IMR-90 (cell line): ENCODE results near the gene RNF112. TPM values are rescaled to one million over a fixed set of nuclear protein-coding genes. Genes with fewer than 3 reads are reported as not detected.

ENCODE experiments used
- ATAC-seq: fragments of 200-7000 bp; cut with Tn5 transposase; 2 replicates; pipeline ENCODE4 v1.9.1; 2020; ENCODE audit warnings: low read depth, mild to moderate bottlenecking, moderate library complexity
- BruUV-seq: library from RNA; stranded (reverse); fragments of 400-500 nt; replicated peaks from 2 replicates; lab custom pipeline; 2021; lab: Mats Ljungman, UMichigan
- CTCF ChIA-PET: fragments of 300-600 bp; formaldehyde crosslinking; extraction: SDS; loops from one replicate; lab custom pipeline; 2021; ENCODE audit warnings: antibody characterized with exemption; lab: Yijun Ruan, JAX
- POLR2A ChIA-PET: fragments of 300-600 bp; sonication (Branson Sonifier 250); formaldehyde crosslinking; loops from one replicate; lab custom pipeline; 2022; ENCODE audit warnings: antibody characterized with exemption; ENCODE audit not compliant: unreplicated experiment; lab: Charles Lee
- DNase-seq: peaks from one replicate; pipeline ENCODE4 v3.0.0; 2013
- H2AFZ ChIP-seq: replicated peaks from 2 replicates; pipeline ENCODE3; 2013; ENCODE audit warnings: low read length, mild to moderate bottlenecking; ENCODE audit not compliant: poor library complexity
- H2AK5ac ChIP-seq: 2 replicates; pipeline ENCODE4 v1.6.1; 2013; ENCODE audit warnings: low read depth, low read length, inconsistent platforms
- H2AK9ac ChIP-seq: replicated peaks from 2 replicates; pipeline ENCODE3; 2013; ENCODE audit warnings: mild to moderate bottlenecking, low read depth, low read length, moderate library complexity; ENCODE audit not compliant: poor library complexity
- H2BK120ac ChIP-seq: 2 replicates; pipeline ENCODE4 v1.6.1; 2013; ENCODE audit warnings: low read depth, low read length, inconsistent platforms
- H2BK15ac ChIP-seq: 3 replicates; pipeline ENCODE4 v1.6.1; 2013; ENCODE audit warnings: low read depth, low read length, inconsistent platforms
- H2BK20ac ChIP-seq: 2 replicates; pipeline ENCODE4 v1.6.1; 2013; ENCODE audit warnings: low read depth, mild to moderate bottlenecking, inconsistent platforms, low read length, moderate library complexity
- H2BK5ac ChIP-seq: 2 replicates; pipeline ENCODE4 v1.6.1; 2013; ENCODE audit warnings: mild to moderate bottlenecking, low read depth, low read length, inconsistent platforms; ENCODE audit not compliant: poor library complexity, severe bottlenecking
- H3K14ac ChIP-seq: replicated peaks from 2 replicates; pipeline ENCODE4 v1.6.1; 2013; ENCODE audit warnings: low read depth, low read length, inconsistent platforms
- H3K18ac ChIP-seq: 2 replicates; pipeline ENCODE4 v1.6.1; 2013; ENCODE audit warnings: low read depth, low read length, control low read depth
- H3K23ac ChIP-seq: 2 replicates; pipeline ENCODE4 v1.6.1; 2013; ENCODE audit warnings: low read depth, low read length, inconsistent platforms
- H3K27ac ChIP-seq: 2 replicates; pipeline ENCODE4 v1.5.1; 2013; ENCODE audit warnings: mild to moderate bottlenecking, control low read depth, low read length; ENCODE audit not compliant: insufficient read depth
- H3K27me3 ChIP-seq: 2 replicates; pipeline ENCODE4 v1.6.1; 2013; ENCODE audit warnings: low read length; ENCODE audit not compliant: control insufficient read depth, insufficient read depth
- H3K36me3 ChIP-seq: 2 replicates; pipeline ENCODE4 v1.6.1; 2013; ENCODE audit warnings: low read length, mixed read lengths; ENCODE audit not compliant: control insufficient read depth, insufficient read depth
- H3K4ac ChIP-seq: 2 replicates; pipeline ENCODE4 v1.6.1; 2013; ENCODE audit warnings: low read depth, low read length, inconsistent platforms
- H3K4me1 ChIP-seq: 2 replicates; pipeline ENCODE4 v1.6.1; 2013; ENCODE audit warnings: low read length, mixed read lengths; ENCODE audit not compliant: control insufficient read depth, insufficient read depth
- H3K4me2 ChIP-seq: 2 replicates; pipeline ENCODE4 v1.6.1; 2013; ENCODE audit warnings: low read depth, mild to moderate bottlenecking, control low read depth, low read length, moderate library complexity
- H3K4me3 ChIP-seq: 2 replicates; pipeline ENCODE4 v1.5.1; 2013; ENCODE audit warnings: low read depth, mild to moderate bottlenecking, control low read depth, low read length, moderate library complexity; ENCODE audit not compliant: insufficient read depth
- H3K56ac ChIP-seq: 2 replicates; pipeline ENCODE4 v1.6.1; 2013; ENCODE audit warnings: low read length, inconsistent platforms; ENCODE audit not compliant: insufficient read depth; ENCODE audit errors: extremely low read depth
- H3K79me1 ChIP-seq, 2 experiments: 2 replicates each; pipeline ENCODE4 v1.6.1; 2013; ENCODE audit warnings: low read length in 2 of 2, inconsistent platforms in 1 of 2, low read depth in 1 of 2
- H3K9ac ChIP-seq: 2 replicates; pipeline ENCODE4 v1.6.1; 2013; ENCODE audit warnings: low read depth, low read length, control low read depth
- H3K9me1 ChIP-seq: 2 replicates; pipeline ENCODE4 v1.6.1; 2013; ENCODE audit warnings: low read length, inconsistent platforms; ENCODE audit not compliant: insufficient read depth
- H3K9me3 ChIP-seq: 2 replicates; pipeline ENCODE4 v1.6.1; 2013; ENCODE audit warnings: low read length; ENCODE audit not compliant: control insufficient read depth, insufficient read depth
- H4K20me1 ChIP-seq: 2 replicates; pipeline ENCODE4 v1.6.1; 2013; ENCODE audit warnings: low read length, inconsistent platforms; ENCODE audit not compliant: insufficient read depth
- H4K5ac ChIP-seq: 2 replicates; pipeline ENCODE4 v1.6.1; 2013; ENCODE audit warnings: mild to moderate bottlenecking, low read depth, low read length, control low read depth
- H4K8ac ChIP-seq, 2 experiments: 2 replicates each; pipeline ENCODE4 v1.6.1; 2013; ENCODE audit warnings: low read depth in 2 of 2, low read length in 2 of 2, control low read depth in 1 of 2, inconsistent platforms in 1 of 2
- H4K91ac ChIP-seq: 2 replicates; pipeline ENCODE4 v1.6.1; 2013; ENCODE audit warnings: low read depth, low read length, inconsistent platforms; ENCODE audit not compliant: insufficient read depth
- BHLHE40 ChIP-seq: fragments of 150-350 bp; IDR thresholded peaks from 2 replicates; pipeline ENCODE4 v1.6.1; 2016; ENCODE audit warnings: mild to moderate bottlenecking, low read depth, low read length
- CEBPB ChIP-seq: IDR thresholded peaks from 2 replicates; pipeline ENCODE4 v1.6.1; 2012; ENCODE audit warnings: low read depth, low read length, improper control_type of control experiment
- CHD1 ChIP-seq: IDR thresholded peaks from 2 replicates; pipeline ENCODE4 v1.6.1; 2012; ENCODE audit warnings: low read depth, low read length, improper control_type of control experiment
- FOS ChIP-seq: fragments of 150-350 bp; IDR thresholded peaks from 2 replicates; pipeline ENCODE4 v1.6.1; 2016; ENCODE audit warnings: low read depth, low read length
- MAFK ChIP-seq: IDR thresholded peaks from 2 replicates; pipeline ENCODE4 v1.6.1; 2012; ENCODE audit warnings: low read depth, low read length, improper control_type of control experiment
- MAZ ChIP-seq: IDR thresholded peaks from 2 replicates; pipeline ENCODE4 v1.6.1; 2012; ENCODE audit warnings: low read depth, mild to moderate bottlenecking, low read length, improper control_type of control experiment, moderate library complexity, borderline replicate concordance
- MXI1 ChIP-seq: IDR thresholded peaks from 2 replicates; pipeline ENCODE4 v1.6.1; 2012; ENCODE audit warnings: low read depth, mild to moderate bottlenecking, low read length, moderate library complexity, borderline replicate concordance
- NFE2L2 ChIP-seq: fragments of 150-350 bp; IDR thresholded peaks from 2 replicates; pipeline ENCODE4 v1.6.1; 2016; ENCODE audit warnings: low read depth, mild to moderate bottlenecking, low read length
- POLR2A ChIP-seq: IDR thresholded peaks from 2 replicates; pipeline ENCODE4 v1.6.1; 2012; ENCODE audit warnings: mild to moderate bottlenecking, low read depth, low read length
- RAD21 ChIP-seq: IDR thresholded peaks from 2 replicates; pipeline ENCODE4 v1.6.1; 2012; ENCODE audit warnings: low read length, improper control_type of control experiment
- RCOR1 ChIP-seq: IDR thresholded peaks from 2 replicates; pipeline ENCODE4 v1.6.1; 2012; ENCODE audit warnings: mild to moderate bottlenecking, low read length, improper control_type of control experiment; ENCODE audit not compliant: insufficient replicate concordance
- RFX5 ChIP-seq: IDR thresholded peaks from 2 replicates; pipeline ENCODE4 v1.8.0; 2012; ENCODE audit warnings: low read depth, mild to moderate bottlenecking, low read length, moderate library complexity
- SMC3 ChIP-seq: fragments of 150-350 bp; IDR thresholded peaks from 2 replicates; pipeline ENCODE4 v1.6.1; 2016; ENCODE audit warnings: low read depth, mild to moderate bottlenecking, antibody characterized with exemption, low read length, moderate library complexity
- WGBS, 2 experiments: methylation state at CpG; one replicate each; pipeline versions ENCODE4 v1.1.5 to v1.1.7; 2013; ENCODE audit warnings: missing lambda C conversion rate in 2 of 2; ENCODE audit not compliant: insufficient read length in 1 of 2; ENCODE audit errors: extremely low coverage in 2 of 2; 5-methylcytosine and 5-hydroxymethylcytosine counted together
- dilution Hi-C: fragments of 300-500 bp; cut with HindIII; formaldehyde crosslinking; loops from one replicate; pipeline ENCODE4 v1.14.3; 2018; ENCODE audit warnings: low sequenced_read_pairs; ENCODE audit not compliant: unreplicated experiment
- in situ Hi-C: fragments of 300-500 bp; cut with MboI; formaldehyde crosslinking; loops from 3 replicates; pipeline ENCODE4 v1.14.3; 2019; ENCODE audit warnings: low sequenced_read_pairs, inconsistent platforms, mixed read lengths
- intact Hi-C: fragments of 100-400 bp; cut with micrococcal nuclease; formaldehyde crosslinking; loops from 2 replicates; pipeline ENCODE4 v1.10.0; 2022
- polyA plus RNA-seq, 3 experiments: library from polyadenylated mRNA; depleted of rRNA; stranded (reverse); fragments of >200 nt; gene quantifications; 2 replicates each; pipeline ENCODE4 v1.2.3, GENCODE V29; 2012; ENCODE audit warnings: low replicate concordance in 1 of 3
- total RNA-seq: library from RNA; depleted of rRNA; stranded (reverse); fragments of >200 nt; gene quantifications from 2 replicates; pipeline ENCODE4 v1.2.3, GENCODE V29; 2012
- TF ChIP-seq, protein P1 (sequence below): conservative IDR thresholded peaks from 2 replicates; pipeline ENCODE4 v1.5.1; 2012; ENCODE audit warnings: mild to moderate bottlenecking, low read depth, low read length, improper control_type of control experiment
- TF ChIP-seq, protein P2 (sequence below): fragments of 150-350 bp; IDR thresholded peaks from 2 replicates; pipeline ENCODE4 v1.6.1; 2016; ENCODE audit warnings: low read depth, mild to moderate bottlenecking, low read length, moderate library complexity, borderline replicate concordance
- TF ChIP-seq, protein P3 (sequence below): fragments of 150-350 bp; IDR thresholded peaks from 2 replicates; pipeline ENCODE4 v1.6.1; 2017; ENCODE audit warnings: mild to moderate bottlenecking, antibody characterized with exemption, low read length, low read depth

The RNF112 gene
- total and polyA plus RNA-seq, 2 of the 4 experiments (the other 2 are of a cell fraction), result 2.5 to 5.7 TPM

DNA sequence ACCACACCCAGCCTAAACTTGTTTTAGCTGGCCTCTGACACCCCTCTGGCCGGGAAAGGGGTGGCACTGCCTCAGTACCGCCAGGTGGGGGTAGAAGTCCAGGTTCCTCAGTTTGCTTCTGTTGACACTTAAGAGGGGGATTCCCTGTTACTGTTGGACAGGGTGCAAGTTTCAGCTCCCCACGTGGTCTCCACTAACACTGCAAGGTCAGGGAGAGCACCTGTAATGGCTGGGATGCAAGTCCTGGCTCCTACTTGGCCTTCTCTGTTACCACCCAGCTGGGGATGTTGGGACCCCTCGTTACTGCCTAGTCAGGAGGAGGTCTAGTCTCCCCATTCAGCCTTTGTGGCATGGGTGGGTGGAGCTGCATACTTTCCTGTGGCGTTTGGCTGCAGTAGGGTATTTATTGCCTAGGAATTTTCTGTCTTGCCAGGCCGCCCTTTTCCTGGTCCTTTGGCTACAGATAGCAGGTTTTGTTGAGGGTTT lies 13.4 kb upstream of the RNF112 start:
- no peak overlapping the region for H4K5ac ChIP-seq
- intact Hi-C loops (no loop called here), dilution Hi-C loops (no loop called here), in situ Hi-C loops (no loop called here)
- ChIA-PET POLR2A (no interaction called here), CTCF (interaction anchor here (0.6 kb wide), 1 partner anchor 1665 kb away, joined by 3 read pairs; no protein-coding TSS in a partner anchor)
- H3K4me2 ChIP-seq, result no peak overlapping the region
- no peak overlapping the region for H3K9ac ChIP-seq
- no peaks in the 10 kb centered on the region for H3K27me3 ChIP-seq
- H3K14ac ChIP-seq, result no peak overlapping the region
- H3K4ac ChIP-seq, result no peak overlapping the region
- no peak for TF ChIP-seq FOS
- TF ChIP-seq RFX5, result no peak
- TF ChIP-seq, protein P1, sequence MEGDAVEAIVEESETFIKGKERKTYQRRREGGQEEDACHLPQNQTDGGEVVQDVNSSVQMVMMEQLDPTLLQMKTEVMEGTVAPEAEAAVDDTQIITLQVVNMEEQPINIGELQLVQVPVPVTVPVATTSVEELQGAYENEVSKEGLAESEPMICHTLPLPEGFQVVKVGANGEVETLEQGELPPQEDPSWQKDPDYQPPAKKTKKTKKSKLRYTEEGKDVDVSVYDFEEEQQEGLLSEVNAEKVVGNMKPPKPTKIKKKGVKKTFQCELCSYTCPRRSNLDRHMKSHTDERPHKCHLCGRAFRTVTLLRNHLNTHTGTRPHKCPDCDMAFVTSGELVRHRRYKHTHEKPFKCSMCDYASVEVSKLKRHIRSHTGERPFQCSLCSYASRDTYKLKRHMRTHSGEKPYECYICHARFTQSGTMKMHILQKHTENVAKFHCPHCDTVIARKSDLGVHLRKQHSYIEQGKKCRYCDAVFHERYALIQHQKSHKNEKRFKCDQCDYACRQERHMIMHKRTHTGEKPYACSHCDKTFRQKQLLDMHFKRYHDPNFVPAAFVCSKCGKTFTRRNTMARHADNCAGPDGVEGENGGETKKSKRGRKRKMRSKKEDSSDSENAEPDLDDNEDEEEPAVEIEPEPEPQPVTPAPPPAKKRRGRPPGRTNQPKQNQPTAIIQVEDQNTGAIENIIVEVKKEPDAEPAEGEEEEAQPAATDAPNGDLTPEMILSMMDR, result no peak
- TF ChIP-seq SMC3, result no peak
- TF ChIP-seq, protein P2, sequence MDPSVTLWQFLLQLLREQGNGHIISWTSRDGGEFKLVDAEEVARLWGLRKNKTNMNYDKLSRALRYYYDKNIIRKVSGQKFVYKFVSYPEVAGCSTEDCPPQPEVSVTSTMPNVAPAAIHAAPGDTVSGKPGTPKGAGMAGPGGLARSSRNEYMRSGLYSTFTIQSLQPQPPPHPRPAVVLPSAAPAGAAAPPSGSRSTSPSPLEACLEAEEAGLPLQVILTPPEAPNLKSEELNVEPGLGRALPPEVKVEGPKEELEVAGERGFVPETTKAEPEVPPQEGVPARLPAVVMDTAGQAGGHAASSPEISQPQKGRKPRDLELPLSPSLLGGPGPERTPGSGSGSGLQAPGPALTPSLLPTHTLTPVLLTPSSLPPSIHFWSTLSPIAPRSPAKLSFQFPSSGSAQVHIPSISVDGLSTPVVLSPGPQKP, result no peak
- TF ChIP-seq POLR2A, result no peak
- TF ChIP-seq RAD21, result no peak
- TF ChIP-seq BHLHE40, result no peak
- TF ChIP-seq CHD1, result no peak
- TF ChIP-seq MAZ, result no peak
- no peak for TF ChIP-seq MAFK
- no peak for TF ChIP-seq NFE2L2
- no peak for TF ChIP-seq MXI1
- TF ChIP-seq RCOR1, result no peak
- no peak for TF ChIP-seq CEBPB
- TF ChIP-seq, protein P3, sequence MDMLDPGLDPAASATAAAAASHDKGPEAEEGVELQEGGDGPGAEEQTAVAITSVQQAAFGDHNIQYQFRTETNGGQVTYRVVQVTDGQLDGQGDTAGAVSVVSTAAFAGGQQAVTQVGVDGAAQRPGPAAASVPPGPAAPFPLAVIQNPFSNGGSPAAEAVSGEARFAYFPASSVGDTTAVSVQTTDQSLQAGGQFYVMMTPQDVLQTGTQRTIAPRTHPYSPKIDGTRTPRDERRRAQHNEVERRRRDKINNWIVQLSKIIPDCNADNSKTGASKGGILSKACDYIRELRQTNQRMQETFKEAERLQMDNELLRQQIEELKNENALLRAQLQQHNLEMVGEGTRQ, result no peak
- H4K91ac ChIP-seq, result no peak overlapping the region
- H2AFZ ChIP-seq, result no peak overlapping the region
- no peak overlapping the region for H2AK9ac ChIP-seq
- no peak for DNase-seq
- no peak overlapping the region for H3K4me3 ChIP-seq
- peaks cover 10% of the 10 kb centered on the region for H3K4me1 ChIP-seq
- no peak overlapping the region for H2AK5ac ChIP-seq
- no peaks in the 10 kb centered on the region for H3K79me1 ChIP-seq
- H2BK15ac ChIP-seq, result no peak overlapping the region
- no peak overlapping the region for H3K56ac ChIP-seq
- H3K23ac ChIP-seq, result no peak overlapping the region
- no peak overlapping the region for H2BK20ac ChIP-seq
- H3K9me3 ChIP-seq, result no peaks in the 10 kb centered on the region
- no peak overlapping the region for H2BK5ac ChIP-seq
- no TSS peak for BruUV-seq
- H3K27ac ChIP-seq, result no peak overlapping the region
- 90% methylated on average over 2 of the region's 6 CpGs; no CpG with 5 or more reads in 1 of the 2 experiments for WGBS, 2 experiments
- no peak overlapping the region for H2BK120ac ChIP-seq
- no peaks in the 10 kb centered on the region for H3K36me3 ChIP-seq
- no peak for ATAC-seq
- no peaks in the 10 kb centered on the region for H3K9me1 ChIP-seq
- no peak overlapping the region for H3K18ac ChIP-seq
- no peak overlapping the region for H4K8ac ChIP-seq
- no peaks in the 10 kb centered on the region for H4K20me1 ChIP-seq
